T-helper 2 cell treated with Interferon-gamma antibody and Interleukin-4, amounts not matched to agents 100 ng/mL and 5 ng/mL, for 36 hours (primary cell): ENCODE measurements around the gene PDGFA. TPM values are rescaled to one million over a fixed set of nuclear protein-coding genes. Genes with fewer than 3 reads are reported as not detected.

Experiments used
- intact Hi-C: fragments of 100-400 bp; cut with micrococcal nuclease; formaldehyde crosslinking; loops from one replicate; pipeline ENCODE4 v1.15.1; 2023
- total RNA-seq: library from RNA; stranded (reverse); gene quantifications from 2 replicates; pipeline ENCODE4 v1.2.3, GENCODE V29; 2022

The PDGFA gene
- total RNA-seq, 1 donor from 2014 or later = 1.6 TPM

GRCh38 chr7:475951-476441 lies 43.6 kb downstream of the PDGFA start:
- intact Hi-C loops = no loop called here

- intact Hi-C loops = no loop called here
Observed at GRCh38 chr7:475425-475728, 44.3 kb downstream of the PDGFA start.

DNA sequence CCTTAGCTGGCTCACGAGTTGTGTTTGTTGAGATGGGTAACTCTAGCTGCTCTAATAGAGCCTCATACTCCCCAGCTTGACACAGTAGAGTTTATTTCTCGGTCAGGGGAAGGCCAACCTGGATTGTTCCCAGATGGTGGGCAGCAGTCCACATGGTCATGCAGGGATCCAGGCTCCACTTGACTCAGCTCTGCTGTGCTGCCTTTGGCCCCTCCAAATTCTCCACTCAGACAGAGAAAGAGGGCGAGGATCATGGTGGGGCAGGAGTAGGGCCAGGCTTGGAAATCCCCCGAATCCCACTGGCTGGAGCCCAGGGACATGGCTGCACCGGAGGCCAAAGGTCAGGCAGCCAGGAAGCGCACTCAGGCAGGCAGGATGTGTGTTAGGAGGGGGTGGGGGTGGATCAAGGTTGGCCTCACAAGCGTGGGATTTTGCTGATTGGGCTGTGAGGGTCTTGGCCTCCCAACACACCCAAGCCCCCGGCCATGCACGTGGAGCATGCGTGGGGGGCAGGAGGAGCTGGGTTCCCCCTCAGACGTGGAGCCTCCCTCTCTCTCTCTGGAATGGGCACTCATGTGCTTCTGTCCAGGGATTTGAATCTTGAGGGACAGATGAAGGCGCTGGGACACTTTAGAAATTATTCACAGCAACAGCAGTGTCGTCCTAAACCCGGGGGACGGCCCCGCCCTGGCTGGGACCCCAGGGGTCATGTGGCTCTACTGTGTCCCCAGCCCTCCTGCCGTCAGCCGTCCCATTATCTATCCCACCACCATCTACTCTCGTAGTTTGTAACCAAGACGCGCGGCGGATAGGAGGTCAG lies 44.8 kb downstream of the PDGFA start:
- intact Hi-C loops = no loop called here

DNA sequence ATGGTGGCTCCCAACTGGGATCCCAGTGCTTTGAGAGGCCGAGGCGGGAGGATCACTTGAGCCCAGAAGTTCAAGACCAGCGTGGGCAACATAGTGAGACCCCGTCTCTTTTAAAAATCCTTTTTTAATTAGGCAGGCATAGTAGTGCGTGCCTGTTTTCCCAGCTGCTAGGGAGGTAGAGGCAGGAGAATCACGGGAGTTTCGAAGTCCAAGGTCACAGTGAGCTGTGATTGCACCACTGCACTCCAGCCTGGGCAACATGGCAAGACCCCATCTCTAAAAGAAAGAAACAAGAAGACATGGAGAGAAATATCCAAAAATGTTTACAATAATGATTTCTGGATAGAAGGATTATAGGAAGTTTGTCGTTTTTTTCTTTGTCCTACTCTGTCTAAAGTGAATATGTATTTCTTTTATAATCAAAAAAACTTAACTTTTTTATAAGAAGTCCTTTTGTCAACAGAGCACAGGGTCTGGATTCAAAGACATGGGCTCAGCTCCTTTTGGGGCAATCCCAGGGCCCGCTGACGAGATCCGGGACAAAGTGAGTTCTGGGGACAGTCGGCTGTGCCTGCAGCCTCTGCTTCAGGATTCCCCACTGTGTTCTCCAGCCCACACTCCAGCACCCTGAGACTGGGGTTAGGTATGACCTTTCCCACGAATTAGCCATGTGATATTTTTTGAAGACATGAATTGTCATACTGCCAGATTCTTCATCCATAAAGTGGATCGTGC lies 45.6 kb downstream of the PDGFA start:
- intact Hi-C loops = no loop called here

GRCh38 chr7:473211-473734 lies 46.4 kb downstream of the PDGFA start:
- intact Hi-C loops = no loop called here

DNA sequence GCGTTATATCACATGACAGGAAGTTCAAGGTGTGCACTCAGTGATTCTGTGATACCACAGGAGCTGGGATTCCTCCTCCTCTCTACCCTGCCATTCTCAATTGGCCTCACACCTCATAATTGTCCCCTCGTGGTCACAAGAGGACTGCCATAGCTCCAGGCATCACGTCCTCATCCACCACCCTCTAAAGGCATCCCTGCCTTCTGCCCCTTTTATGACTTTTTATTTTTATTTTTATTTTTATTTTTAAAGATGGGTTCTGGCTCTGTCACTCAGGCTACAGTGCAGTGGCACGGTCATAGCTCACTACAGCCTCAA lies 47.0 kb downstream of the PDGFA start:
- intact Hi-C loops = no loop called here

- intact Hi-C loops = no loop called here
Observed at GRCh38 chr7:471866-472639, 47.6 kb downstream of the PDGFA start.

DNA sequence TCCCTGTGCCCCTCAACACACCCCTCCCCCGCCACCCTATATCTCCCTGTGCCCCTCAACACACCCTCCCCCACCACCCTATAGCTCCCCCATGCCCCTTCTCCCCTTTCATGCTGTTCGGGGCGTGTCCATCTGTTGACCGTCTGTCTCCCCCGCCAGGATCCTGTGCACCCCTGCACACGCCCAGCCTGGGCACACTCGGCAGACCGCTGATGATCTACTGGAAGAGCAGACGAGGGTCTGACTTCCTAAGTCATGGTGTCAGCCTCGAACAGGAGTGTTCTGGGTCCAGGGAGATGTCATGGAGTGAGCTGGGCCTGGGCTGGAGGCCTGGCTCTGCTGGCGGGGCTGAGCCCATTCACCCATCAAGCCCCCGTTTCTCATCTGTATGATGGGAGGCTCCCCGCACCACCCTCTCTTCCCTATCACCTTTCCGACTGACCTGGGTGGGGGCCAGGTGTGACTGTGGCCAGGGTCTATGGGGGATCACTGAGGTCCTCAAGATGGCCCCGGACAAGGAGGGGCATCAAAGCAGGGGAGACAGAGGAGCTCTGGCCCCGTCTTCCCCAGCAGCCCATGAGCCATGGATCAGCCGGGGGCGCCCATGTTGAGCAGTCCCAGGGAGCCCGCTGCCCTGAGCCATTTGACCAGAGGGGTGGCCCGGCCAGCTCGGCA lies 48.3 kb downstream of the PDGFA start:
- intact Hi-C loops = no loop called here

DNA sequence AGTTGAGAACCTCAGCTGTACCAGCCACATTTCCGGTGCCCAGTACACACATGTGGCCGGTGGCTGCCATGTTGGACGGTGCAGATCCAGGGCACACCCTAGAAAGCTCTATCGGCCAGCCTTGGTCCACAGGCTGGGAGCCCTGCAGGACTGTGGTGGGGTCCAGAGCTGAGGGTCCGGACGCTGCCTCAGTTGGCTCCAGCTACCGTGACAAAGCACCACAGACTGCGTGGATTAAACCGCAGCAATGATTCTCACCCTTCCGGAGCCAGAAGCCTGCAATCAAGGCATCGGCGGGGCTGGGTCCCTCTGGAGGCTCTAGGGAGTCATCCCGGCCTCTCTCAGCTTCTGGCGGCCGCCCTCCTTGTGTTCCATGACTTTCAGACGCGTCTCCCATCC lies 50.1 kb downstream of the PDGFA start:
- intact Hi-C loops = no loop called here

GRCh38 chr7:468681-469562 lies 50.7 kb downstream of the PDGFA start:
- intact Hi-C loops = no loop called here

- intact Hi-C loops = no loop called here
Observed at GRCh38 chr7:467856-468545, 51.6 kb downstream of the PDGFA start.

GRCh38 chr7:467393-467828 lies 52.2 kb downstream of the PDGFA start:
- intact Hi-C loops = no loop called here

- intact Hi-C loops = no loop called here
Observed at GRCh38 chr7:466465-467191, 53.0 kb downstream of the PDGFA start.

- intact Hi-C loops = no loop called here
Observed at GRCh38 chr7:465710-466400, 53.8 kb downstream of the PDGFA start.

DNA sequence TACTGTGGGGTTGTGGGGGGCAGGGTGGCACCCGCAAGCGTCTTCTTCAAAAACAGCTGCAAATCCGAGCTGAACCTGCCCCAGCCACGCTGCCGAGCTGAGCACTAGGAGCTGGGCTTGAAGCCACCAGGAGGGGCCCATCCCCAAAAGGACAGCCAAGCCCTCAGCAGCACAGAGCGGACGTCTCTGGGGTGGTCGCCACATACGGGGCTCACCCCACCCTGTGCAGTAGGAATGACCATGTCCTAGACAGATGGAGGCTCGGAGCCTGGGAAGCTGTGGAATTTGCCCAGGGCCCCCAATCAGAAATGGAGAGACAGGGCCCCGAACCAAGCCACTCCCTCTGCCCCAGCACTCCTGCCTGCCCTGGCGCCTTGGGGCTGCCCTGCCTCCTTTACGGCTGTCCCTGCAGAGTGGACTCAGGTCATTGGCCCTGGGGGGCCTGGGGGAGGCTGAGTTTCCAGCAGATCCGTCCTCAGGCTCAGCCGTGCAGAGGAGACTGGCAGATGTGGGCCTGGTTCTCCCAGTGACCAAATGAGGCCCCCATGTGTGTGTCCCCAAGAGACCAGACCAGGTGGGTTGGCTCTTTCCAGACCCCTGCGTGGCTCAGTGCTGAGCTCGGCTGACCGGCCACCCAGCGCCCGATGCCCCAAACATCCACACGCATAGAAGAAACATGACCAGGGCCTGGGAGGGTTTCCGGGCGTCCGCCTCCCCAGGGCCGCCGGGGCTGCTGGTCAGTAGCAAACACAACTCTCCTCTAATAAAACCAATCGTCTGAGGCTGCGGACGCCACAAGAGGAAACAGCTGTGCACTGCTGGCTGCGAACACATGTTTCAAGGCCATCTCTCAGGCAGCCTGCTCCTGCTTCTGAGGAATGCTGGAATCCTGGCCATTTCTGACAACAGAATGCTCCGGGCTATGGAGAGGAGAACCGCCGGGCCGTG lies 54.9 kb downstream of the PDGFA start:
- intact Hi-C loops = no loop called here

- intact Hi-C loops = no loop called here
Observed at GRCh38 chr7:463817-464453, 55.7 kb downstream of the PDGFA start.

GRCh38 chr7:463362-463781 lies 56.3 kb downstream of the PDGFA start:
- intact Hi-C loops = no loop called here
